Rectal smooth muscle tissue (tissue), 1 donor: ENCODE results near the gene NDUFV2.

Source experiments
- H3K27ac ChIP-seq: one replicate; pipeline ENCODE4 v1.7.0; 2013; ENCODE audit warnings: low read depth, low read length, inconsistent platforms
- H3K27me3 ChIP-seq: one replicate; pipeline ENCODE4 v1.7.0; 2013; ENCODE audit warnings: low read length; ENCODE audit not compliant: control insufficient read depth, insufficient read depth
- H3K36me3 ChIP-seq: one replicate; pipeline ENCODE4 v1.7.0; 2013; ENCODE audit warnings: low read length; ENCODE audit not compliant: control insufficient read depth, insufficient read depth
- H3K4me1 ChIP-seq: one replicate; pipeline ENCODE4 v1.7.0; 2013; ENCODE audit warnings: low read length; ENCODE audit not compliant: control insufficient read depth, insufficient read depth
- H3K4me3 ChIP-seq: one replicate; pipeline ENCODE4 v1.7.0; 2013; ENCODE audit warnings: low read length
- H3K9ac ChIP-seq: one replicate; pipeline ENCODE4 v1.7.0; 2013; ENCODE audit warnings: low read length

The NDUFV2 gene

DNA sequence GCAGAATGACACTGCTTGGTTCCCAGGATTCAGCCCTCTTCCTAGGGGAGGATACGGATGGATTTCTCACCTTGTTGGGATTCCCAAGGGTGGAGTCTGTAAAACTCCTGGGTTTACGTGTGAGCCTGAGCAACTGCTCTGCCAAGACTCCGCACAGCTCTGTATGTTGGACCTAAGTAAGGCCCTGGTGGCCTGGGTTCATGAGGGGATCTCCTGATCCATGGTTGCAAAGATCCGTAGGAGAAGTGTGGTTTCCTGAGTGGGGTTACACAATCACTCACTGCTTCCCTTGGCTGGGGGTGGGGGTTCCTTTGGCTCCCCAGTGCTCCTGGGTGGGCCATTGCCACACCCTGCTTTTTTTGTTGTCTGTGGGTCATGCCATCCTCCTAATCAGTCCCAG lies 71.8 kb downstream of the NDUFV2 start:
- Histone ChIP-seq H3K4me1 (peaks cover 2% of the 10 kb centered on the region), H3K27me3 (no peaks in the 10 kb centered on the region), H3K9ac (no peak overlapping the region), H3K27ac (no peak overlapping the region), H3K36me3 (no peaks in the 10 kb centered on the region), H3K4me3 (no peak overlapping the region)

DNA sequence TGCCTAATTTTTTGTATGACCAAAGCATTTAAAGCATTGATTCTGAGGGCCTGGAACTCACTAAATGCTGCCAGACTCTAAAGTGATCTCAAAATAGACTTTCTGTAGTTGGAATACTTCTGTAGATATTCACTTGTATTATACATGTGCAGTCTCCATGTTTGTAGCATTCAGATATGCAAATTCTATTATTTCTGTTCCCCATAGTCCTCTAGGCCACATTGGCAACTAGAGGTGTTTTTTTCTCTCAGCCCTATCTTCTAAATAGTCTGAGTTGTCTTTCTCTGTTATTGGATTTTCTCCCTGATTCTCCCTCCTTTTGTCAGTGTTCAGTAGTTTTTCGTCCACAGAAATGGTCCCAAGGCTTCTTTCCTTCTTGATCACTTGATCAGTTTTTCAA lies 72.6 kb downstream of the NDUFV2 start:
- H3K27ac ChIP-seq: no peak overlapping the region
- H3K9ac ChIP-seq: no peak overlapping the region
- H3K4me1 ChIP-seq: peaks cover 2% of the 10 kb centered on the region

DNA sequence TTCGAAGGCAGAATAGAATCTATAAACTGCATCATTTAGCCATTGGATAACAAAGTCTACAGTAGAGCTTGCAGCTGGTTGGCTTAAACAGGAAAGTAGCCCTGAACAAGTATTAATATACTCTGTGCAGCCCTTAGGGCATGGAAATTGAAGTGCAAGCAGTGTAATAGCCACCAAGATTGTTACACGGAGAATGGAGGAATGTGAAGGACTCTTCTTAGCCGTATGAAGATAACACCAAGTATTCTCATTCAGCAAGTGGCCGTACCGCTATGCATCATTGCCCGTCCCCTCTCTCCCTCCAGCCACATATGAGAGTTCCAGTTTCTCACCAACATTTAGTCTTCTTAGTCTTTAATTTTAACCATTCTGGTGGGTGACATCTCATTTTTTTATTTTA lies 74.5 kb downstream of the NDUFV2 start:
- Histone ChIP-seq H3K27me3 (no peaks in the 10 kb centered on the region), H3K36me3 (no peaks in the 10 kb centered on the region), H3K4me3 (no peak overlapping the region), H3K27ac (no peak overlapping the region), H3K4me1 (peaks cover 2% of the 10 kb centered on the region), H3K9ac (no peak overlapping the region)

More for the DNA sequence above, 72.6 kb downstream of the NDUFV2 start:
- Histone ChIP-seq H3K36me3 (no peaks in the 10 kb centered on the region), H3K27me3 (no peaks in the 10 kb centered on the region), H3K4me3 (no peak overlapping the region)

DNA sequence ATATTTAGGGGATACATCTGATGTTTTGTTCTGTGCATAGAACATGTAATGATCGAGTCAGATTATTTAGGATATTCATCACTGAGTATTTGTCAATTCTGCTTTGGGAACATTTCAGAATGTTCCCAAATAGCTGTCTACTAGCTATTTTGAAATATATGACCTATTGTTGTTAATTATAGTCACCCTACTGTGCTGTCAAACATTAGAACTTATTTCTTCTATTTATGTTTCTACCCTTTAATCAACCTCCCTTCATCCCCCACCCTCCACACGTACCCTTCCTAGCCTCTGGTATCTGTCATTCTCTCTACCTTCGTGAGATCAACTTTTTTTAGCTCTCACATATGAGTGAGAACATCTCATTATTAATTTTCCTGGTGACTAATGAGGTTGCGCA lies 75.0 kb downstream of the NDUFV2 start:
- no peaks in the 10 kb centered on the region for H3K36me3 ChIP-seq
- no peak overlapping the region for H3K9ac ChIP-seq
- H3K4me3 ChIP-seq: no peak overlapping the region
- H3K27me3 ChIP-seq: no peaks in the 10 kb centered on the region
- H3K4me1 ChIP-seq: peaks cover 2% of the 10 kb centered on the region
- H3K27ac ChIP-seq: no peak overlapping the region

DNA sequence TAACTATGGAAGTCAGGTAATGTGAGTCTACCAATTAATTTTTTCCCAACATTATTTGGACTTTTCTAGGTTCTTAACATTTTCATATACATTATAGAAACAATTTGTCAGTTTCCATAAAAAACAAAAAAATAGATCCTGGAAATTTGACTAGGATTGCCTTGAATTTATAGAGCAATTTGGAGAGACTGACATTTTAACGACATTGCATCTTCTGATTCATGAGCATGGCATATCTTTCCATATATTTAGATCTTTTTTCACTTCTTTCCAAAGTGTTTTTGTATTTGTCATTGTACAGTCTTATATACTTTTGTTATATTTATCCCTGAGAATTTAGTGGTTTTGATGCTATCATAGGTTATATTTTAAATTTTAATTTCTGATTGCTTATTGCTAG lies 76.1 kb downstream of the NDUFV2 start:
- Histone ChIP-seq H3K27me3 (no peaks in the 10 kb centered on the region), H3K27ac (no peak overlapping the region), H3K9ac (no peak overlapping the region), H3K36me3 (no peaks in the 10 kb centered on the region), H3K4me1 (peaks cover 2% of the 10 kb centered on the region), H3K4me3 (no peak overlapping the region)

DNA sequence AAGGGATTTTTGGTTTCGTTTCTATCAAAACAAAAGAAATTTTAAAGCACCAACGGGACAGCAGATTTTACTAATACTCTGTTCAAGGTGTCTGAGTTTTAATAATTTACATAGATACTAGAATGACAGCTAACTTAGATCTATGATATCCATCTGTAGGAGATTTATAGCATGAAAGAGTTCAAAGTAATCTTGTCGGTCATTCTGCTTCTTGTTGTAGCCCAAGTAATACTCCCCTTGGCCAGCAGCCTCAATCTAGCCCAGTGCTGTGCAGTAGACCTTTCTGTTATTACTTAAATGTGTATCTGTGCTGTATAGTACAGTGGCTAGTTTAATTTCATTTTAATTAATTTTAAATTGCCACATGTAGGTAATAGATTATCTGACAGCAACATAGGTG lies 78.8 kb downstream of the NDUFV2 start:
- Histone ChIP-seq H3K4me3 (no peak overlapping the region), H3K27me3 (no peaks in the 10 kb centered on the region), H3K4me1 (peaks cover 2% of the 10 kb centered on the region), H3K27ac (no peak overlapping the region), H3K36me3 (no peaks in the 10 kb centered on the region), H3K9ac (no peak overlapping the region)

DNA sequence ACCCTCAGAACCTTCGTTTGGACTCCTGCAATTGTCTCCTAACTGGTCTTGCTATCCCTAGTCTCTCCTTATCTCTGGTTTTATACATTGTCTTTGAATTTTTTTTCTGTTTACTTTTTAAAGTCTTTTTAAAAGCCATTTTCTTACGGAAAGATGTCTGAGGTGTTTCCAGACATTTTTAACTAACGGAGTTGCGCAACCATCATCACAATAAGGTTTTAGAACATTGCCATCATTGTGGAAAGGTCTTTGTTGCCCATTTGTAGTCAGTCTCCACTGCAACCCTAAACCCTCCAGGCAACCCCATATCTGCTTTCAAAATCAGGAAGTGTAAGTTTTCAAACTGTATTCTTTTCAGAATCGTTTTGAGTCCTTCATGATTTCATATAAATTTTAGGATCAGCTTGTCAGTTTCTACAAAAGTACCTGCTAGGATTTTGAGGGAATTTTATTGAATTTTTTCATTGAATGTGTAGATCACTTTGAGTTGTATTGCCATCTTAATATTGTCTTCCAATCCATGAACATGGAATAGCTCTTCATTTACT lies 80.4 kb downstream of the NDUFV2 start:
- Histone ChIP-seq H3K36me3 (no peaks in the 10 kb centered on the region), H3K9ac (no peak overlapping the region), H3K4me3 (no peak overlapping the region), H3K4me1 (peaks cover 2% of the 10 kb centered on the region), H3K27ac (no peak overlapping the region), H3K27me3 (no peaks in the 10 kb centered on the region)
